Nephron progenitor cell (in vitro differentiated cells): ENCODE data around the gene UBE2L3.
"Not testable (repeated sequence)": the region's sequence is repeated elsewhere in the genome, so short reads cannot be mapped to it uniquely, and the experiment has no call there.

ENCODE experiments used
- DNase-seq: peaks from one replicate; pipeline ENCODE4 v3.0.0; 2021
- H3K27ac Mint-ChIP-seq: 2 replicates; pipeline ENCODE4 v1.8.0; 2021; ENCODE audit warnings: mild to moderate bottlenecking, moderate library complexity, mixed read lengths
- H3K27me3 Mint-ChIP-seq: 2 replicates; pipeline ENCODE4 v1.8.0; 2021; ENCODE audit warnings: mild to moderate bottlenecking, low read depth, mixed read lengths; ENCODE audit not compliant: poor library complexity
- H3K36me3 Mint-ChIP-seq: 2 replicates; pipeline ENCODE4 v1.8.0; 2021; ENCODE audit warnings: low read depth, mixed read lengths
- H3K4me1 Mint-ChIP-seq: 2 replicates; pipeline ENCODE4 v1.8.0; 2021; ENCODE audit warnings: mixed read lengths
- H3K4me3 Mint-ChIP-seq: 2 replicates; pipeline ENCODE4 v1.8.0; 2021; ENCODE audit warnings: mild to moderate bottlenecking, moderate library complexity, mixed read lengths
- H3K9me3 Mint-ChIP-seq: 2 replicates; pipeline ENCODE4 v1.8.0; 2021; ENCODE audit warnings: mild to moderate bottlenecking, moderate library complexity, mixed read lengths
- CTCF ChIP-seq: fragments of 200-600 bp; sonication (generic); IDR thresholded peaks from 2 replicates; pipeline ENCODE4 v1.5.0; 2021; ENCODE audit warnings: antibody characterized with exemption

UBE2L3 gene

GRCh38 chr22:21634081-21634480 lies 66.6 kb downstream of the UBE2L3 start:
- Mint-ChIP-seq H3K27me3 (peaks cover 6% of the 10 kb centered on the region), H3K4me1 (no peaks in the 10 kb centered on the region), H3K4me3 (no peak overlapping the region), H3K9me3 (no peaks in the 10 kb centered on the region), H3K36me3 (no peaks in the 10 kb centered on the region), H3K27ac (no peak overlapping the region)
- DNase-seq, result no peak
- TF ChIP-seq CTCF, result no peak

GRCh38 chr22:21634844-21635243 lies 67.3 kb downstream of the UBE2L3 start:
- Mint-ChIP-seq H3K36me3 (no peaks in the 10 kb centered on the region), H3K27me3 (peaks cover 6% of the 10 kb centered on the region), H3K4me1 (no peaks in the 10 kb centered on the region), H3K27ac (no peak overlapping the region), H3K4me3 (no peak overlapping the region), H3K9me3 (no peaks in the 10 kb centered on the region)
- no peak for DNase-seq
- TF ChIP-seq CTCF, result no peak

GRCh38 chr22:21635771-21636510 lies 68.4 kb downstream of the UBE2L3 start:
- Mint-ChIP-seq H3K9me3 (no peaks in the 10 kb centered on the region), H3K27ac (no peak overlapping the region)

DNA sequence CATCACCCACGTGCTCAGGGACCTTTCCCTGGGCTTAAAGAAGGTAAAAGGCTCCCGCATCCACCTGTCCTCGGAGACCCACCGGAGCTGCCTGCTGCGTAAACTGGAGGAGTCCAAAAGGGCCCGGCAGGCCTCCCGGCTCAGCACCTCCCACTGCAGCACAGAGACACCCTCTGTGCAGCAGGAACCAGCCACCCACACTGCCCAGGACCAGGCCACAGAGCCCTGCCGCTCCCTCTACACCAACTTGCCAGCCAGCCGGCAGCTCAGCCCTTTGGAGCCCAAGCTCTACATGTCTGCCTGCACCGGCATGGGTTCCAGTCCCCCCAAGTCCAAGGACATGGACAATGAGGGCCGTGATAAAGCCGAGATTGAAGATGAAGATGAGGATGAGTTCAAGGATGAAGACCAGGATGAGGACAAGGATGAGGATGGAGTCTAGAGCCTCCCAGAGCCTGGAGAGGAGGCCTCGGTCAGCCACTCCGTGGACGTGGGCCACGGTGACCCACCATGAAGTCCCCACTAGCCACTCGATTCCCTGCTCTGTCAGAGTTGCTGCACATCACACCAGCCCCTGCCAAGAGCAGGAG lies 69.2 kb downstream of the UBE2L3 start:
- no peak overlapping the region for H3K27ac Mint-ChIP-seq
- H3K27me3 Mint-ChIP-seq, result peaks cover 9% of the 10 kb centered on the region
- peaks cover 13% of the 10 kb centered on the region for H3K4me1 Mint-ChIP-seq
- H3K4me3 Mint-ChIP-seq, result no peak overlapping the region
- TF ChIP-seq CTCF, result no peak
- no peaks in the 10 kb centered on the region for H3K36me3 Mint-ChIP-seq
- H3K9me3 Mint-ChIP-seq, result no peaks in the 10 kb centered on the region
- DNase-seq, result no peak

More at GRCh38 chr22:21635771-21636510, 68.4 kb downstream of the UBE2L3 start:
- peaks cover 6% of the 10 kb centered on the region for H3K27me3 Mint-ChIP-seq
- H3K4me1 Mint-ChIP-seq, result peaks cover 6% of the 10 kb centered on the region
- DNase-seq, result no peak
- H3K4me3 Mint-ChIP-seq, result no peak overlapping the region
- H3K36me3 Mint-ChIP-seq, result no peaks in the 10 kb centered on the region
- no peak for TF ChIP-seq CTCF

- not testable (repeated sequence) for H3K27ac Mint-ChIP-seq, H3K9me3 Mint-ChIP-seq, DNase-seq, H3K27me3 Mint-ChIP-seq, H3K36me3 Mint-ChIP-seq, H3K4me3 Mint-ChIP-seq
- H3K4me1 Mint-ChIP-seq, result peaks cover 17% of the 10 kb centered on the region
Observed at GRCh38 chr22:21637450-21637849, 69.9 kb downstream of the UBE2L3 start.

GRCh38 chr22:21639359-21639758 lies 71.8 kb downstream of the UBE2L3 start:
- no peak overlapping the region for H3K4me3 Mint-ChIP-seq
- no peaks in the 10 kb centered on the region for H3K9me3 Mint-ChIP-seq
- no peak for TF ChIP-seq CTCF
- DNase-seq, result no peak
- H3K27ac Mint-ChIP-seq, result no peak overlapping the region
- peaks cover 10% of the 10 kb centered on the region for H3K36me3 Mint-ChIP-seq
- peaks cover 12% of the 10 kb centered on the region for H3K27me3 Mint-ChIP-seq
- H3K4me1 Mint-ChIP-seq, result peaks cover 29% of the 10 kb centered on the region
